Femur (tissue), 1 donor: Measurements from ENCODE around the gene PMPCB.
"Not testable (repeated sequence)": the region's sequence is repeated elsewhere in the genome, so short reads cannot be mapped to it uniquely, and the experiment has no call there.

Source experiments
- DNase-seq: peaks from one replicate; pipeline ENCODE4 v3.0.0-alpha.2; 2017

The PMPCB gene, protein sequence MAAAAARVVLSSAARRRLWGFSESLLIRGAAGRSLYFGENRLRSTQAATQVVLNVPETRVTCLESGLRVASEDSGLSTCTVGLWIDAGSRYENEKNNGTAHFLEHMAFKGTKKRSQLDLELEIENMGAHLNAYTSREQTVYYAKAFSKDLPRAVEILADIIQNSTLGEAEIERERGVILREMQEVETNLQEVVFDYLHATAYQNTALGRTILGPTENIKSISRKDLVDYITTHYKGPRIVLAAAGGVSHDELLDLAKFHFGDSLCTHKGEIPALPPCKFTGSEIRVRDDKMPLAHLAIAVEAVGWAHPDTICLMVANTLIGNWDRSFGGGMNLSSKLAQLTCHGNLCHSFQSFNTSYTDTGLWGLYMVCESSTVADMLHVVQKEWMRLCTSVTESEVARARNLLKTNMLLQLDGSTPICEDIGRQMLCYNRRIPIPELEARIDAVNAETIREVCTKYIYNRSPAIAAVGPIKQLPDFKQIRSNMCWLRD

DNA sequence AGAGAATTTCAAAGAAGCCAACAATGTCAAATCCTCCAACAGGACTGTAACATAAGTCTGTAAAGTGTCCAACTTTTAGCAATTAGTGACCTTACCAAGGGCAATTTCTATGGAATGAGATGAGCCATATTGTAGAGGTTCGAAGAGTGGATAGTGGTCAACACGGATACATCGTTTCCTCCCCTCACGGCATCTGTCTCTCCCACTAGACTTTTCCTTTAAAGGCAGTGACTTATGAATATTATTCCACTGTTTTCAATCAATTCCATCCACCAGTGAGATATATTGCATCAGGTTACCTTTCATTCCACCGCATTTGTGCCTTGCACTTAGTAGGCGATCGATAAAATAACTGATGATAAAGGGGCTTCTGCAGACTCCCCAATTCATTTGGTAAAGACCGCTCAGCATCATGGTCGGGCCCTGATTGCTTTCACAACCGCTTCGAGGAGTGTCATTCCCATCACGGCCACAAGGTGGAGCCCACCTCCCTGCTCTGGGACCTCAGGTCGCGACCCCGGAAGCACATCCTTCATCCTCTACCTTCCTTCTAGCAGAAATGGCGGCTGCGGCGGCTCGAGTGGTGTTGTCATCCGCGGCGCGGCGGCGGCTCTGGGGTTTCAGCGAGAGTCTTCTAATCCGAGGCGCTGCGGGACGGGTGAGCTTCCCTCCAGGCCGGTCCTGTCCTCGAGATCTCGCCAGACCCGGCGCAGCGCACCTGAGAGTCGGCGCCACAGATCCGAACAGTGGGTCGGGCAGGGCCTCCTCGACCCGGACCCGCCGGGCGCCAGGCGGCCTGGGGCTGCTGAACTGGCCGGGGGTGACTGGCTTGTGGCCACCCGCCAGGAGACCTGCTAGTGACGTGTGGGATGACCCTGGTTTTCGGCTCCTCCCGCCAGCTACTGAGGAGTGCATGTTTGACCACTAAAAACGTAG lies at the start of gene PMPCB:
PMPCB (plus strand) TSS at position 535 of the 936 bp plus-strand sequence; CDS start at position 560, 25 bp downstream.
- DNase-seq, result peak; percentile 96

DNA sequence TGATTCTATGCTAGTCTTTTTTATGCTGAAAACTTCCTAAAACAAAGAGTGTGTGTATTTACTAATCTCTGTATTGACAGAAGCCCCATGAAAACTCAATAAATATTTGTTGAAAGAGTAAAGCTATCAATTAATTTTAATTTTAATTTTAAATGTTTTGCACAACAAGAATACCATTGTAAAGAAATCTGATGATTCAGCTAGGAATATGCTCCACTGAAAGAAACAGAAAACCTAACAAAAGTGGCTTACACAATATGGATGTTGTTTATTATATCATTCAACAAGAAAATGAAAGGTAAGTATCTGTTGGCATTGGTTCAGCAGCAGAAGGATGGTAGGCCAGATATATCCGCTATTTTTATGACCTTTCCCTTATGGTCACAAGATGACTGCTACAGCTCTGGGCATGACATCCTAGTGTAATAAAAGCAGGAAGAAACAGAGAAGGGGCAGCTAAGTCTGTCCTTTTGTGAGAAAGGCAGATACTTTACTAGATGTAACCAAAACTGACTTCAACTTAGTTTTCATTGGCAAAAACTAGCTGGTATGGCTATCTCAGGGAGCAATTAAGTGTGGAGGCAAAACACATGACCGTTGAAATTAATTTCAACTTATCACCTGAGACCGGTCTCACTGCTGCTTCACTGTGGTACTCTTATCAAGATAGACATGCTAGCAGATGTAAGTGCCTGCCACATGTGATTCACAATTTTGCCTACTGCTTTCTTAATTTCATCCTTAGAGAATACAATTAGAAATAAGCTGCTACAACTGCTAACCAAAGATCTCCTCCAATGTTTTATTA lies 43.3 kb upstream of the PMPCB start:
- DNase-seq, result not testable (repeated sequence)

DNA sequence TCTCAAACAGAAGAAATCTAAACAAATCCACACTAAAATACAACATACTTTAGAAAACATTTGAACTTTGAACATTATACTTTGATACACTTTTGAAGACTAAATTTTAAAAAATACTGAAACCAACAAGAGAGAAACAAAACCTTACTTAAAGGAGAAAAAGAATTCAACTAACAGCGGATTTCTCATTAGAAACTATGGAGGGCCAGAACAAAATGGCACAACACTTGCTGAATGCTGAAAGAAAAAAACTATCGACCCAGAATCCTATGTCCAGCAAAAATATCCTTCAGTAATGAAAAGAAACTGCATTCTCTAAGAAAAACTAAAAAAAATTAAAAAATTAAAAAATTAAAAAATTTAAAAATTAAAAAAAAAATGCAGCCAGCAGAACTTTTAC lies 33.2 kb upstream of the PMPCB start:
- DNase-seq, result not testable (repeated sequence)

DNA sequence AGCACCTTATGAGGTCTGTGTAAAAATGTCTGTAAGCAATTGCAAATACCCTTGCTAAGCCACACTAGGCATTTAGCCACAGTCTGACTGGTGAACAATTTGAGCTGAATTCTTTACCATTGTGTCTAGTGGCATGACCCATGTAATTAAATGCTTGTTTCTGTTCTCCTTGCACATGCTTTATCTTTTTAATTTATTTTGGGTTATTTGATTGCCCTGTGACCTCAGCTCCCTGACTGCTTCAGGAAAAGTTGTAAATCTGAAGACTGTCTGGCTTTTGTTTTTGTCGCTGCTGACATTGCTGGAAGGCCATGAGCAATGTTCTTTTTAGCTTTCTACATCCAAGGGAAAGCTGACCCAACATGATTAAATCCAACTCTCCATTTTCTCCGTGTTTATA lies 31.0 kb upstream of the PMPCB start:
- DNase-seq, result not testable (repeated sequence)

DNA sequence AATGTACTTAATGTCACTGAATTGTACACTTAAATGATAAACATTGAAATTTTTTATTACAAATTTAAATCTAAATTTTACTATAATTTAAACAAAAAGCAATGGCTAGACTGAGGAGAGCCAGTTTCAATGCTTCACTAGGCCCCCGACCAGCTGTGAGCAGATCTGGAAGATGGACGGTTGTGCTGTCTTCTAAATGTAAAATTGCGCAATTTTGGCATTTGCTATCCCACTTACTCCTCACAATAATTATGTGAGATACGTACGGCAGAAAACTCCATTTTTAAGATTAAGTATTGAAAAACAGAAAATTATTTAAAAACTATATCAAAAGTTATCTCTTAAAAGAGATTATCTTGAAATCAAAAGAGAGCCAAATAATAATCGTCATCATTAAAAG lies 23.9 kb upstream of the PMPCB start:
- DNase-seq, result not testable (repeated sequence)

DNA sequence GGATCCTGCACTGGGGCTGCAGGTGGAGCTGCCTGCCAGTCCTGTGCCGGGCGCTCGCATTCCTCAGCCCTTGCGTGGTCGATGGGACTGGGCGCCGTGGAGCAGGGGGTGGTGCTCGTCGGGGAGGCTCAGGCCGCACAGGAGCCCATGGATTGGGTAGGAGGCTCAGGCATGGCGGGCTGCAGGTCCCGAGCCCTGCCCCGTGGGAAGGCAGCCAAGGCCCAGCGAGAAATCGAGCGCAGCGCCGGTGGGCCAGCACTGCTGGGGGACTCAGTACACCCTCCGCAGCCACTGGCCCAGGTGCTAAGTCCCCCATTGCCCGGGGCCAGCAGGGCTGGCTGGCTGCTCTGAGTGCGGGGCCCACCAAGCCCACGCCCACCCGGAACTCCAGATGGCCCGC lies 22.4 kb upstream of the PMPCB start:
- DNase-seq, result not testable (repeated sequence)

DNA sequence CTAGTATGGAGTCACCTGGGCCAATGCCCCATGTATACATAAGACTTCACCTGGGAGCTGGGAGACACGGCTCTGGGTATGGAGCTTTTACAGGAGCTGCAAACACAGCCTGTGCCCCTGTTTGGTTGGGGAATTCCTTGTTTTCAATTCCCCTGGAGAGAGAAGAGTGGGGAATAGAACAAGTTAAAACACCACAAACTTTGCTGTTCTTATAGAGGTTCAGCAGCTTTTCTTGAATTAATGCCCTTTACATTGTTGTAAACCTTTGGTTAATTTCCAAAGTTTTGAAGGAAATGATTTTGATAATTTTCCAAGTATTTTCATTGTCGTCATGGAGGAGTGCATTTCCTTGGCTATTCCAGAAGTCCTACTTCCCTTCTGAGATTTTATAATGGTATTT lies 19.0 kb upstream of the PMPCB start:
- DNase-seq, result not testable (repeated sequence)

DNA sequence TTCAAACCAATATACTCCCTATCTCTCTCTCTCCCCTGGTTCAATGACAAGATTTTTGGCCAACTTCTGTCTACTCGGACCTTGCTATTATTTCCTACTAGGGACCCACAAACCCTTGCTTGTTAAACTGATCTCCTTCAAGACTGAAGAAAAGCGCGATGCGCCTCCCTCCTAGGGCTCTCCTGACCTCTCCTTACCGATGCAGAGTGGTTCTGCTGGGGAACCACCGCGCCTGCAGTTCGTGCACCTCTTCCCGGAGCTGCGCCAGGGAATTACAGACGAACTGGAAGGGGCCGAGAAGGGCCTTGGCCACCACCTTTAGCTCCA lies 17.6 kb upstream of the PMPCB start:
- peak; percentile 28 for DNase-seq

DNA sequence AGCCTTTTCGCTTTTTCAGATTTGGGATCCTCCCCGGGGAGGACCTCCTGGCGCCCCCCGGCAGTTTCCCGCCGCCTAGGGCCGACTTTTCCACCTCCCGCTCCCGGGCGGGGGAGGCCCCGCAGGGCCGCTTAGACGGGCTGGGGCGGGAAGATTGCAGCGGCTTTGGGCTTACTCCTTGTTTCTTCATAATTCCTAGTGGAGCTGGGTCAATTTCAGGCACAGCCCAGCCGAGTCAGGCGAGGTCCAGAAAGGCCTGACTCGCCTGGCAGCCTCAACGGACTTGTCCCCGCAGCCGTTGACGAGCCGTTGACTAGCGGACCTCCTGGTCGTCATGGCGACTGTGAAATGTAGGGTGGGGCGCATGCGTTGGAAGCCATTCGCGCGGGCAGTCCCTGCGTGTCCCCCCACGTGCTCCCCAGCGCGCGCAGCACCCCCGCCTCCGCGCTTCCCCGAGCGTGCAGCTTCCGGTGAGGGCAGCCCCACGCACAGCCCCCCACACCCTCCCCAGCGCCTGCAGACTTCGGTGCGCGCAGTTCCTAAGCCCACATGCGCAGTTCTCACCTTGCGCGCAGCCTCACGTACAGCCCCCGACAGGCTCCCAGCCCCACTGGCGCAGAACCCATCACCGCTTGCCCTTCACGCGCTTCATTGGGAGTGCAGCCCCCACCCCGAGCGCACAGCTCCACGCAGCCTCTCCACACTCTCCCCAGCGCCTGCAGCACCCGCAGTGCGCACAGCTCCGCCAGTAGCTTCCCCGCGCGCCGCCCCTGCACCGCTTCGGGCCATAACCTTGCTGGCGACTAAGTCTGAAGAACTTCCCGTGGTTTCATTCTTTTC lies 17.1 kb upstream of the PMPCB start:
- peak; percentile 86 for DNase-seq

DNA sequence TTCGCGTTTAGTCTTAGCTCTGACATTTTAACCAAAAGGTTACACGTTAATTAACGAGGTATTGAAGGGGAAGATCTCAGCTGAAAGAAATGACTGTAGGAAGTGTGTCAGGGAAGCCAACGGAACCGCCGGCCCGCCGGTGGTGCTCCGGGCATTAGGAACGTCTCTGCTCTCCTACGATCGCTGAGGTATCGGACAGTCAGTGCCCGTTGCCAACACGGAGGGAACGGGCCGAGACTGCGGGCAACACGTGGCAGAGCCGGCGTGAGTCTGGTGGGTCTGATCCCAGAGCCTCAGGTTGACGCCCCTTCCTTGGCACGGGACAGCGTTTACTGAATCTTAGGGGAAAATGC lies 16.5 kb upstream of the PMPCB start:
- peak; percentile 39 for DNase-seq

DNA sequence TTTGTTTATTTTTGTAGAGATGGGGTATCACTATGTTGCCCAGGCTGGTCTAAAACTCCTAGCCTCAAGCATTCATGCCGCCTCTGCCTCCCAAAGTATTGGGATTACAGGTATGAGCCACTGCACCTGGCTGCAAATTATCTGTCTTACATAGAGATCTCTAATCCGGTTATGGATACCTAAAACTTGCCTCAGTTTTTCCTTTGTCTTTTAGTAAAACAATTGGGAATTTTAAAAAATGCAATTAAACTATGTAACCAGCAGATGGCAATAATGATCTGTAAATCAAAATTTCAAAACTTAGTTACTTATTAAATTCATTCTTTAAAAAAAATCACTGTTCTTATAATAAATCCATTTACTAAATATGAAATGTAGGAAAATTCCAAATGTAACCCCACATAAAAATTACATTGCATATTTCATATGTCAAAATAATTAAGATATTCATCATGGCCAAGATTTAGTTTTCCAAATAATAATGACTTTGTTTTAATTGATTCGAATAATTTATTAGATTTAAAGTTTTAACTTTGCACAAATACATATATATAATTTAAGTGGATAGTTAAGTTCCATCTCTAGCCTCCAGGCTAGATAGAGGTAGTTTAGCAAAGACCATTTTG lies 14.3 kb upstream of the PMPCB start:
- not testable (repeated sequence) for DNase-seq

DNA sequence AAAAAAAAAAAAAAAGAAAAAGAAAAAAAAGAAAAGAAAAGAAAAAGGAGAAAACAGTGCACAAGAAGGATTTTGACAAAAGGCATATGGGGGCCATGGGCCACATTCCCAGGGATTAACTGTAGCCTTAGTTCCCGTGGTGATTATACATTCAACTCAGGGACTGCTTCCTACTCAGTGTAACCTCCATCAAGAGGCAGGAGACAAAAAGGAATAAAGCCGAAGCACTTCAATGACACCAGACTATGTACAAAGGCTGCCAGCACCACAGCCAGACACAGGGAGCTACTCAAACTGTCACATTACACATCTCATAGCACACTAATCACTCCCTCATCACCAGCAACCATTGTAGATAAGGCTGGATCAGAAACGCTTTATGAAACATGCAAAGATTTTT lies 5.1 kb upstream of the PMPCB start:
- DNase-seq, result no peak

DNA sequence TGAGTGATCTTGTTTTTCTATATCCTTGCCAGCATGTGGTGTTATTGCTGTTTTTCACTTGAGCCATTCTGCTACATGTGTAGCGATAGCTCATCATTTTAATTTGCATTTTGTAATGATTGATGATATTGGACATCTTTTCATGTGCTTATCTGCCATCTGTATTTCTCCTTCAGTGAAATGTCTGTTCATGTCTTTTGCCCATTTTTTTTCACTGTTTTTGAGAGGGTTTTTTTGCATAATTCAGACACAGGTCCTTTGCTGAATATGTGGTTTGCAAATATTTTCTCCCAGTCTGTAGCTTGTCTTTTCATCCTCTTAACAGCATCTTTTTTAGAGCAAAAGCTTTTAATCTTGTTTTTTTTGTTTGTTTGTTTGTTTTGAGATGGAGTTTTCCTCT lies 3.7 kb upstream of the PMPCB start:
- no peak for DNase-seq

DNA sequence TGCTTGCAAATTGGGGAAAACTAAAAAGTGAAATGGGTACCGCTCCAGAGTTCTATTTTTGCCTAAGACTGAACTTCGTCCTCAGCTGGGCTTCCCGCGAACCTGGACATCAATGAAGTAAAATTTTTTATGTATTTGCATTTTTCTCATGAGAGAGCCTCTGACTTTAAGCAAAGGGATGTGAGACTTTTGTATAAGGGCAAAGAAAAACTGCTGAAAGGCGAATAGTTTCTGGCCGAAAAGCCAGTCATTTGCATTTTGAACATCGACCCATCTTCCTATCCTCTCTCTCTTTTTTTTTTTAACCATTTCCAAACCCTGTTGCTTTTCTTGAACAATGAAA lies 573 bp downstream of the PMPCB start:
- DNase-seq, result no peak

DNA sequence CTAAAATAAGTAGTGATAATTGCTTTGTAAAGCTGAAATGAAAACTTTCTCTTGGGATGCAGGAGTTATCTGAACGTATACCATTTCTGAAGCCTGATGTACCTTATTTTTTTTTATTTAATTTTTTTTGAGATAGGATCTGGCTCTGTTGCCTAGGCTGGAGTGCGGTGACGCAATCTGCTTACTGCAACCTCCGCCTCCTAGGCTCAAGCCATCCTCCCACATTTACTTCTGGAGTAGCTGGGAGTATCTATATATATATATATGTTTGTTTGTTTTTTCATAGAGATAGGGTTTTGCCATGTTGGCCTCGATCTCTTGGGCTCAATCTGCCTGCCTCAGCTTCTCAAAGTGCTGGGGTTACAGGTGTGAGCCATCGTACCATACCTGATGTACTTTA lies 2.4 kb downstream of the PMPCB start:
- no peak for DNase-seq

DNA sequence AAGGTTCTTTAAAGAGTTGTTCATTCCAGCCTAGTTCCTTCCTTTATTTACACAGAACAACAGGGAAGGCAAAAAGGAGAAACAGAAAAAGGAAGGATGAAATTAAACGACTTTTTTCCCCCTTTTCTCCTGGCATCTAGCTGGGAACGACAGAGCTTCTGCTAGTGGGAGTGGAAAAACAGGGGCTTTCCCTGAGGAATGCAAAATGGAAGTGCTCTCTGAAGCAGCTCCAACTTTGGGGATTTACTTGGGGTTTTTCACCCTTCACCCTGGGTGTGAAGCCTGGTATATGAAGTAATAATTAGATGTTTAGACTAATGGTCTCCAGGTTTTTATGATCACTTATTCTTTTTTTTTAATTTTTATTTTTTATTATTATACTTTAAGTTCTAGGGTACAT lies 4.2 kb downstream of the PMPCB start:
- DNase-seq, result no peak

DNA sequence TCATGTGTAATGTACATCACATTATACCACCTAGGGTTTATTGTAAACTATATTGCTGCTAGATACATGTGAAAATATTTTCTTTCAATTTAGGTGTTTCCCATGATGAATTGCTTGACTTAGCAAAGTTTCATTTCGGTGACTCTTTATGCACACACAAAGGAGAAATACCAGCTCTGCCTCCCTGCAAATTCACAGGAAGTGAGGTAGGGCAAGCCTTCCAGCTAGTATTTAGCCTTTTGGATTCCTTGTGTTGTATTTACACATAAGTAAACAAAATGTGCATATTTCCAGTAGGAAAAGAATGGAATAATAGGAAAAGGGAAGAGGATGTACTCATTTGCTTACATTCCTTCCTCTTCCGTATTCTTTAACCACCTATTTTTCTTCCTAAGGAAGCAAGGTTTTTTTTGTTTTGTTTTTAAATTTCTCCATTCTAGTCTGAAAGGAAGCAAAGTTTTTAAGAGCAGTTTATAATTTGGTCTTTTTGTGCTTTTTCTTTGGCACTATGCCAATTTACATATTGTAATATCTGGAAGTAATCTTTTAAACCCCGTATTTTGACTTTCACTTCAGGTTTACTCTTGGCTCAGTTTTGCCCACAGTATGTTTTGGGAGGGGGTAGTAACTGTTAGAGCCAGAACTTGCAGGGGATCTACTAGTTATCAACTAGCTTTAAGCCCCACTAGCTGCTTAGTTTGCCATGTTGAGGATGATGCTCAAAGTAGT lies 10.4 kb downstream of the PMPCB start:
- no peak for DNase-seq

DNA sequence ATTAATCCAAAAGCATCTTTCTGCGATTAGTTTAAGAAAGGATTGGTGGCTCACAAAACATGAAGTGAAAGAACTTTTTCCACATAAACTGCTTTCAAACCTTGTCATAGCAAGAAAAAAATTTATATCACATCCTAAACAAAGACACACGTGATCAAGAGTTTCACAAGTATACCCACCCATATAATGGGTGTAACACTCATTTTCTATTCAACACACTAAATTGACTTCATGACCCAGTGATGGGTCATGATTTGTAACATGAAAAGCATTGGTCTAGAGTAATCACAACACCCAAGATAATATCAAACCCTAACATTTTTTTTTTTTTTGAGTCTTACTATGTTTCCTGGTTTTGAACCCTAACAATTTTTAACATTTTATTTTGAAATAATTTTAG lies 17.6 kb downstream of the PMPCB start:
- no peak for DNase-seq

DNA sequence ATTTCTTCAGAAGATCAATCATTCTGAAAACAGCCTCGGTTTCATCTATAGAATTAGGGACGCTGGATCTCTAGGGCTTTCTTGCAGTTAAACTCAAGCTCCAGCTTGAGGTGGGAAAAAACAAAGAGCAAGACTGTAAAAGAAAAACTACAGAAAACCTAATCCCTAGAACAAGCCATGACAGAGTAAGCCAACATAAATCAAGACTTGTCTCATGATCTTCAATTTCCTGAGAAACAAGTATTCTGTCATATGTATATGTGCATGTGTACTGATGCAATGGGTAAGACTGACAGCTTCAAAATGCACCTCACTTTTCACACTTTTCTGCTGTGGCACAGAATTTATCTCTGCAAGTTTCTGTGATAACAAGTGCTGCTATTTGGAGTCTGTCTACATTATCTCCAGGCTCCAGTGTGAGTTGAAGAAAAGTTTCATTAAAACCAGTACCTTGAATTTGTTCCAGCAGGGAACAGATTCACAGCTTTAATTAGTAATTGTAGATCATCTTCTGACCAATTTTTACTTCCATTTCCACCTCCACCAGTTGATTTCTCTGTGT lies 19.2 kb downstream of the PMPCB start:
- no peak for DNase-seq

DNA sequence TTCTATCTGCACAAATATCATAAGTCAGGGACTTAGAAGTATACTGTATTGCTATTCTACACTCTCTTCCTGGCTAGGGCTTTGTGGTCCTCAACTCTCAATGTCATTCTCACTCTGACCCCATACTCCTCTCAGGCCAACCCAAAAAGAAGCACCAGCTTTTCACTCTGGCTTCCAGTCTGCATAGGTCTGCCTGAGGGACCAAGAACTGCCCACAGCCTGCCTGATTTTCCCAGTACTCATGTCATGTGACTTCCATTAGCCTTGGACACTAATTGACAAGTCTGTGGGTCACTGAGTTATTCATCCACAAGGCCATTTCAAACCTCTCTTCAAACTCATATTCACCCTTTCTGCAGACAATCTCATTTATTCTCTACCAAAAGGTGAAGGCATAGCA lies 19.8 kb downstream of the PMPCB start:
- DNase-seq, result no peak

DNA sequence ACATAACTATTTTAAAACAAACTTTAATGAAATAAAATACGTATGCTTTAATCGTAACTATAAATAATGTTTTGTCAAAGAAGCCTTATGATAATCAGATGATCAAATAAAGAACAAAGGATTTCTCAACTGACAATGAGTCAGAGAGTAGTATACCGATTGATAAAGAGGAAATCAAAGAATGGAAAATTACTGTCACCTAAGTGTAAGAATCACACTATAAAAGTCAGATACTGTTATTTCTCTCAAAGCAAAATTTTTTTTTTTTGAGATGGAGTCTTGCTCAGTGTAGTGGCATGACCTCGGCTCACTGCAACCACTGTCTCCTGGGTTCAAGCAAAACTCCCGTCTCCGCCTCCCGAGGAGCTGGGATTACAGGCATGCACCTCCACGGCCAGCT lies 28.5 kb downstream of the PMPCB start:
- no peak for DNase-seq
